CD14-positive monocyte (primary cell): ENCODE data around the gene AGAP1. TPM values are rescaled to one million over a fixed set of nuclear protein-coding genes. Genes with fewer than 3 reads are reported as not detected.

Experiments
- DNase-seq, 3 donors: peaks; one replicate each; pipeline ENCODE4 v3.0.0-alpha.2; 2011 to 2022
- H2AFZ ChIP-seq: 2 replicates; pipeline ENCODE4 v1.6.0; 2012; ENCODE audit warnings: mild to moderate bottlenecking, low read depth, low read length, inconsistent platforms; ENCODE audit not compliant: insufficient read depth, poor library complexity, severe bottlenecking
- H3K27ac ChIP-seq, 2 donors: 1 replicate in 1 of 2; 2 replicates in 1 of 2; pipeline ENCODE4 v1.5.1; 2012 to 2013; ENCODE audit warnings: low read length in 2 of 2, control low read depth in 1 of 2, inconsistent platforms in 1 of 2, low read depth in 1 of 2, mild to moderate bottlenecking in 1 of 2
- H3K27me3 ChIP-seq, 2 donors: one replicate each; pipeline versions ENCODE4 v1.6.0 to v1.6.1; 2011 to 2013; ENCODE audit warnings: low read length in 2 of 2; ENCODE audit not compliant: control insufficient read depth in 2 of 2, insufficient read depth in 2 of 2
- H3K36me3 ChIP-seq, 2 donors: replicated peaks in 1 of 2; 1 replicate in 1 of 2; 2 replicates in 1 of 2; pipeline versions ENCODE4 v1.5.1 to v1.6.1; 2012 to 2013; ENCODE audit warnings: low read length in 2 of 2, control low read depth in 1 of 2, inconsistent platforms in 1 of 2, mild to moderate bottlenecking in 1 of 2; ENCODE audit not compliant: insufficient read depth in 2 of 2, control insufficient read depth in 1 of 2
- H3K4me1 ChIP-seq, 2 donors: 1 replicate in 1 of 2; 2 replicates in 1 of 2; pipeline versions ENCODE4 v1.5.1 to v1.6.1; 2012 to 2013; ENCODE audit warnings: low read length in 2 of 2, control low read depth in 1 of 2, inconsistent platforms in 1 of 2, mild to moderate bottlenecking in 1 of 2, moderate library complexity in 1 of 2; ENCODE audit not compliant: insufficient read depth in 2 of 2, control insufficient read depth in 1 of 2
- H3K4me2 ChIP-seq: replicated peaks from 2 replicates; pipeline ENCODE3; 2012; ENCODE audit warnings: low read length, moderate library complexity, mild to moderate bottlenecking; ENCODE audit not compliant: poor library complexity, severe bottlenecking; ENCODE audit errors: extremely low read depth
- H3K4me3 ChIP-seq, 3 experiments: fragments of 200-600 bp in 1 of 3; sonication (generic) in 1 of 3; replicated peaks in 1 of 3; 1 replicate in 2 of 3; 2 replicates in 1 of 3; pipeline ENCODE4 v1.5.1; 2011 to 2013; ENCODE audit warnings: low read length in 3 of 3, mild to moderate bottlenecking in 3 of 3, control low read depth in 2 of 3, low read depth in 2 of 3, inconsistent platforms in 1 of 3, moderate library complexity in 1 of 3
- H3K79me2 ChIP-seq: 2 replicates; pipeline ENCODE4 v1.6.0; 2012; ENCODE audit warnings: mild to moderate bottlenecking, control low read depth, inconsistent platforms, low read length, moderate library complexity; ENCODE audit not compliant: insufficient read depth
- H3K9ac ChIP-seq: 2 replicates; pipeline ENCODE4 v1.6.0; 2017; ENCODE audit warnings: low read length, mild to moderate bottlenecking; ENCODE audit not compliant: insufficient read depth, poor library complexity, severe bottlenecking
- H3K9me3 ChIP-seq, 2 donors: replicated peaks in 1 of 2; 1 replicate in 1 of 2; 2 replicates in 1 of 2; pipeline versions ENCODE4 v1.5.1 to v1.6.1; 2012 to 2013; ENCODE audit warnings: low read length in 2 of 2, control low read depth in 1 of 2; ENCODE audit not compliant: control insufficient read depth in 1 of 2, insufficient read depth in 1 of 2
- H4K20me1 ChIP-seq: 2 replicates; pipeline ENCODE4 v1.6.0; 2012; ENCODE audit warnings: mild to moderate bottlenecking, low read length, control low read depth, moderate library complexity; ENCODE audit not compliant: insufficient read depth
- H3K27ac Mint-ChIP-seq, 7 donors: one replicate each; pipeline ENCODE4 v1.8.0; 2020; ENCODE audit warnings: mild to moderate bottlenecking in 7 of 7, mixed read lengths in 7 of 7, moderate library complexity in 6 of 7, inconsistent platforms in 2 of 7
- H3K27me3 Mint-ChIP-seq, 3 donors: one replicate each; pipeline ENCODE4 v1.8.0; 2021 to 2022; ENCODE audit warnings: low read depth in 3 of 3, mild to moderate bottlenecking in 3 of 3, mixed read lengths in 3 of 3, moderate library complexity in 3 of 3, inconsistent platforms in 1 of 3
- H3K36me3 Mint-ChIP-seq, 2 donors: one replicate each; pipeline ENCODE4 v1.8.0; 2020; ENCODE audit warnings: mixed read lengths in 2 of 2, inconsistent platforms in 1 of 2, mild to moderate bottlenecking in 1 of 2
- H3K4me1 Mint-ChIP-seq: one replicate; pipeline ENCODE4 v1.8.0; 2020; ENCODE audit warnings: mild to moderate bottlenecking, mixed read lengths
- H3K4me3 Mint-ChIP-seq, 2 donors: one replicate each; pipeline ENCODE4 v1.8.0; 2020; ENCODE audit warnings: mild to moderate bottlenecking in 2 of 2, mixed read lengths in 2 of 2, moderate library complexity in 1 of 2
- H3K9me3 Mint-ChIP-seq, 7 donors: one replicate each; pipeline ENCODE4 v1.8.0; 2020 to 2022; ENCODE audit warnings: mixed read lengths in 7 of 7, mild to moderate bottlenecking in 6 of 7, moderate library complexity in 6 of 7, inconsistent platforms in 2 of 7
- CTCF ChIP-seq: fragments of 200-600 bp; IDR thresholded peaks from one replicate; pipeline ENCODE4 v1.8.0; 2022; ENCODE audit warnings: antibody characterized with exemption, mild to moderate bottlenecking
- WGBS: methylation state at CpG from one replicate; pipeline ENCODE4 v1.1.5; 2013; ENCODE audit warnings: missing lambda C conversion rate; ENCODE audit not compliant: insufficient coverage; 5-methylcytosine and 5-hydroxymethylcytosine counted together
- intact Hi-C, 2 donors: fragments of 100-400 bp; cut with micrococcal nuclease; formaldehyde crosslinking; loops; one replicate each; pipeline versions ENCODE4 v1.15.0 to v1.15.1; 2023
- polyA plus RNA-seq, 3 donors: library from polyadenylated mRNA; depleted of rRNA in 1 of 3; unstranded in 2 of 3; stranded (reverse) in 1 of 3; fragments of 300-500 nt in 2 of 3; fragments of >200 nt in 1 of 3; fragmentation: Illumina TruSeq in 2 of 3; gene quantifications; 1 replicate in 2 of 3; 2 replicates in 1 of 3; pipeline ENCODE4 v1.2.3, GENCODE V29; 2012 to 2021

Gene AGAP1
- polyA plus RNA-seq, 3 donors = 0.12 TPM; not detected in 2

GRCh38 chr2:235579128-235579527, 85.3 kb downstream of the AGAP1 start:
- Mint-ChIP-seq H3K4me3 (no peak overlapping the region), H3K36me3 (no peaks in the 10 kb centered on the region)
- no peaks in the 10 kb centered on the region for H4K20me1 ChIP-seq

GRCh38 chr2:235580426-235581157, 86.7 kb downstream of the AGAP1 start:
- Histone ChIP-seq H3K9me3 (no peaks in the 10 kb centered on the region), H3K79me2 (no peaks in the 10 kb centered on the region), H3K4me1 (no peaks in the 10 kb centered on the region), H3K27me3 (no peaks in the 10 kb centered on the region), H3K4me2 (no peak overlapping the region), H3K27ac (no peak overlapping the region), H3K4me3 (no peak overlapping the region), H4K20me1 (no peaks in the 10 kb centered on the region), H3K9ac (no peak overlapping the region), H2AFZ (no peak overlapping the region), H3K36me3 (no peaks in the 10 kb centered on the region)
- peaks cover 0 to 2% (median 0%) of the 10 kb centered on the region in 7 donors for H3K9me3 Mint-ChIP-seq
- H3K36me3 Mint-ChIP-seq = no peaks in the 10 kb centered on the region
- H3K27me3 Mint-ChIP-seq = peaks cover 0 to 9% (median 5%) of the 10 kb centered on the region in 3 donors
- no peak for TF ChIP-seq CTCF
- no peak overlapping the region for H3K27ac Mint-ChIP-seq
- intact Hi-C loops = no loop called here
- no peak overlapping the region for H3K4me3 Mint-ChIP-seq
- no peak for DNase-seq
- no peaks in the 10 kb centered on the region for H3K4me1 Mint-ChIP-seq
- no CpG with 5 or more reads among the region's 7 CpGs for WGBS

More at GRCh38 chr2:235579128-235579527, 85.3 kb downstream of the AGAP1 start:
- Histone ChIP-seq H3K4me1 (no peaks in the 10 kb centered on the region), H3K9me3 (no peaks in the 10 kb centered on the region), H3K27ac (no peak overlapping the region), H3K4me3 (no peak overlapping the region), H3K4me2 (no peak overlapping the region), H3K27me3 (no peaks in the 10 kb centered on the region), H3K9ac (no peak overlapping the region), H2AFZ (no peak overlapping the region), H3K36me3 (no peaks in the 10 kb centered on the region), H3K79me2 (no peaks in the 10 kb centered on the region)
- Mint-ChIP-seq H3K27me3 (peaks cover 3 to 11% (median 3%) of the 10 kb centered on the region in 3 donors), H3K27ac (no peak overlapping the region), H3K4me1 (no peaks in the 10 kb centered on the region), H3K9me3 (peaks cover 0 to 2% (median 0%) of the 10 kb centered on the region in 7 donors)
- no peak for TF ChIP-seq CTCF
- 93% methylated on average over 5 of the region's 9 CpGs for WGBS
- intact Hi-C loops = no loop called here
- no peak for DNase-seq
